GM12878 (cell line): ENCODE data around the gene MROH2A. TPM values are rescaled to one million over a fixed set of nuclear protein-coding genes. Genes with fewer than 3 reads are reported as not detected.

Source experiments
- ATAC-seq: fragments of 200-7000 bp; cut with Tn5 transposase; 3 replicates; pipeline ENCODE4 v1.9.1; 2020; ENCODE audit warnings: mild to moderate bottlenecking, moderate library complexity
- BruUV-seq: library from RNA; stranded (reverse); fragments of 400-500 nt; replicated peaks from 2 replicates; lab custom pipeline; 2021; lab: Mats Ljungman, UMichigan
- CTCF ChIA-PET: fragments of 300-600 bp; sonication (Branson Sonifier 250); formaldehyde crosslinking; extraction: SDS; loops from one replicate; lab custom pipeline; 2021; ENCODE audit warnings: inconsistent platforms; lab: Yijun Ruan, JAX
- POLR2A ChIA-PET: fragments of 350-600 bp; formaldehyde crosslinking; extraction: SDS; loops from one replicate; lab custom pipeline; 2021; ENCODE audit warnings: inconsistent platforms; lab: Charles Lee
- RAD21 ChIA-PET: fragments of 300-600 bp; sonication (Branson Sonifier 250); formaldehyde crosslinking; loops from one replicate; lab custom pipeline; 2023; ENCODE audit warnings: antibody characterized with exemption; ENCODE audit not compliant: unreplicated experiment; lab: Charles Lee
- SMC1A ChIA-PET: fragments of 300-600 bp; sonication (Branson Sonifier 250); formaldehyde crosslinking; loops from one replicate; lab custom pipeline; 2023; ENCODE audit not compliant: unreplicated experiment, uncharacterized antibody; lab: Charles Lee
- DNase-seq: peaks from one replicate; pipeline ENCODE4 v3.0.0-alpha.2; 2011; ENCODE audit warnings: low read depth, low spot score
- FAIRE-seq: peaks from 3 replicates; lab custom pipeline; 2011; peaks lifted over from hg19 to GRCh38; lab: Jason Lieb, UNC
- H2AFZ ChIP-seq: 2 replicates; pipeline ENCODE4 v1.6.0; 2011; ENCODE audit warnings: low read depth, low read length, control low read depth; ENCODE audit not compliant: control insufficient read depth
- H3K27ac ChIP-seq: 2 replicates; pipeline ENCODE4 v1.5.1; 2011; ENCODE audit warnings: control low read depth; ENCODE audit not compliant: control insufficient read depth, insufficient read depth
- H3K27me3 ChIP-seq, 2 experiments: replicated peaks in 1 of 2; 2 replicates each; pipeline versions ENCODE4 v1.6.0 to v1.6.1; 2011; ENCODE audit warnings: low read length in 1 of 2; ENCODE audit not compliant: control insufficient read depth in 2 of 2, insufficient read depth in 2 of 2
- H3K36me3 ChIP-seq, 2 experiments: 2 replicates each; pipeline ENCODE4 v1.5.1; 2011; ENCODE audit warnings: low read length in 1 of 2; ENCODE audit not compliant: control insufficient read depth in 2 of 2, insufficient read depth in 2 of 2
- H3K4me1 ChIP-seq: 2 replicates; pipeline ENCODE4 v1.6.1; 2011; ENCODE audit warnings: mild to moderate bottlenecking, low read length, moderate library complexity, mixed read lengths; ENCODE audit not compliant: control insufficient read depth, insufficient read depth
- H3K4me2 ChIP-seq: 2 replicates; pipeline ENCODE4 v1.6.0; 2011; ENCODE audit warnings: control low read depth; ENCODE audit not compliant: control insufficient read depth, insufficient read depth
- H3K4me3 ChIP-seq: fragments of 200-600 bp; sonication (generic); 2 replicates; pipeline ENCODE4 v1.5.1; 2016
- H3K79me2 ChIP-seq: 2 replicates; pipeline ENCODE4 v1.6.0; 2011; ENCODE audit warnings: low read length; ENCODE audit not compliant: control insufficient read depth, insufficient read depth
- H3K9ac ChIP-seq: 2 replicates; pipeline ENCODE4 v1.8.0; 2011; ENCODE audit warnings: low read length, control low read depth, mixed read lengths; ENCODE audit not compliant: control insufficient read depth, insufficient read depth
- H3K9me3 ChIP-seq: replicated peaks from 3 replicates; pipeline ENCODE4 v1.5.1; 2011; ENCODE audit warnings: mild to moderate bottlenecking, low read length; ENCODE audit not compliant: control insufficient read depth, insufficient read depth
- H4K20me1 ChIP-seq: 2 replicates; pipeline ENCODE4 v1.6.0; 2011; ENCODE audit not compliant: control insufficient read depth, insufficient read depth
- CHD2 ChIP-seq: IDR thresholded peaks from 2 replicates; pipeline ENCODE4 v1.6.1; 2011; ENCODE audit warnings: low read depth, low read length, improper control_type of control experiment, borderline replicate concordance
- CHD4 ChIP-seq: fragments of 200-600 bp; sonication (generic); IDR thresholded peaks from 2 replicates; pipeline ENCODE4 v1.6.1; 2016; ENCODE audit warnings: mild to moderate bottlenecking
- GABPA ChIP-seq: IDR thresholded peaks from 2 replicates; pipeline ENCODE4 v1.6.1; 2014; ENCODE audit warnings: antibody characterized with exemption, low read depth, mild to moderate bottlenecking, inconsistent platforms
- KAT2A ChIP-seq: conservative IDR thresholded peaks from 2 replicates; pipeline ENCODE4 v1.6.1; 2011; ENCODE audit warnings: low read depth, low read length; ENCODE audit not compliant: control insufficient read depth
- MAX ChIP-seq: IDR thresholded peaks from 2 replicates; pipeline ENCODE4 v1.6.1; 2012; ENCODE audit warnings: low read depth, low read length, improper control_type of control experiment
- POLR2A ChIP-seq: IDR thresholded peaks from 2 replicates; pipeline ENCODE4 v1.6.1; 2011; ENCODE audit warnings: low read depth, mild to moderate bottlenecking, low read length
- RELA ChIP-seq: fragments of 450-650 bp; IDR thresholded peaks from 2 replicates; pipeline ENCODE4 v1.8.0; 2014; ENCODE audit warnings: borderline replicate concordance; ENCODE audit not compliant: partially characterized antibody
- SREBF1 ChIP-seq: IDR thresholded peaks from 2 replicates; pipeline ENCODE4 v1.6.1; 2012; ENCODE audit warnings: mild to moderate bottlenecking, low read length
- SRF ChIP-seq, 2 experiments: IDR thresholded peaks; 2 replicates each; pipeline ENCODE4 v1.6.1; 2011; ENCODE audit warnings: low read depth in 2 of 2, low read length in 2 of 2, mild to moderate bottlenecking in 1 of 2, moderate library complexity in 1 of 2
- ZNF24 ChIP-seq: fragments of 450-650 bp; IDR thresholded peaks from 2 replicates; pipeline ENCODE4 v1.6.1; 2017; ENCODE audit warnings: antibody characterized with exemption, mild to moderate bottlenecking
- ZNF622 ChIP-seq: fragments of 450-650 bp; IDR thresholded peaks from 2 replicates; pipeline ENCODE4 v1.6.1; 2017; ENCODE audit warnings: mild to moderate bottlenecking, inconsistent platforms
- ZZZ3 ChIP-seq: IDR thresholded peaks from 2 replicates; pipeline ENCODE4 v1.6.1; 2011; ENCODE audit warnings: low read depth; ENCODE audit not compliant: control insufficient read depth, insufficient read length
- WGBS: methylation state at CpG from one replicate; pipeline ENCODE4 v1.1.6; 2016; ENCODE audit warnings: low lambda C conversion rate; ENCODE audit not compliant: insufficient replicate concordance, insufficient coverage; ENCODE audit errors: missing lambda C conversion rate; 5-methylcytosine and 5-hydroxymethylcytosine counted together
- in situ Hi-C: fragments of 300-500 bp; cut with MboI; formaldehyde crosslinking; loops from 9 replicates; pipeline ENCODE4 v1.14.3; 2018; ENCODE audit warnings: mixed read lengths
- intact Hi-C: fragments of 100-400 bp; cut with micrococcal nuclease; formaldehyde crosslinking; loops from one replicate; pipeline ENCODE4 v1.14.2; 2022; ENCODE audit not compliant: unreplicated experiment
- polyA plus RNA-seq, 11 experiments: library from polyadenylated mRNA; depleted of rRNA in 4 of 11; unstranded in 6 of 11; stranded (reverse) in 5 of 11; fragments of >200 nt; fragmentation: Nextera tagmentation in 4 of 11; fragmentation: Illumina TruSeq in 1 of 11; extraction: Ambion mirVana in 4 of 11; extraction: Trizol in 1 of 11; gene quantifications; 1 replicate in 1 of 11; 2 replicates in 10 of 11; pipeline versions ENCODE4 v1.2.1 to v1.2.3, GENCODE V29; 2011 to 2016; ENCODE audit warnings: inconsistent platforms in 2 of 11, missing spikeins in 2 of 11, low read depth in 1 of 11
- total RNA-seq, 4 experiments: library from RNA; depleted of rRNA in 3 of 4; stranded (reverse); fragments of >200 nt in 3 of 4; fragmentation: Illumina TruSeq in 1 of 4; extraction: Trizol in 1 of 4; gene quantifications; 2 replicates each; pipeline versions ENCODE4 v1.2.1 to v1.2.3, GENCODE V29; 2013 to 2021
- TF ChIP-seq, protein P1 (sequence below): IDR thresholded peaks from 2 replicates; pipeline ENCODE4 v1.6.1; 2011; ENCODE audit warnings: low read depth, low read length, improper control_type of control experiment, borderline replicate concordance
- TF ChIP-seq, protein P2 (sequence below): fragments of 450-650 bp; IDR thresholded peaks from 2 replicates; pipeline ENCODE4 v1.6.1; 2017; ENCODE audit warnings: mild to moderate bottlenecking, moderate library complexity
- TF ChIP-seq, protein P3 (sequence below): IDR thresholded peaks from 2 replicates; pipeline ENCODE4 v1.6.1; 2012; ENCODE audit warnings: low read length, inconsistent platforms

The MROH2A gene
- total and polyA plus RNA-seq, 10 of the 15 experiments (the other 5 are each of a cell fraction or from before 2014, with no cell fraction given) = not detected

DNA sequence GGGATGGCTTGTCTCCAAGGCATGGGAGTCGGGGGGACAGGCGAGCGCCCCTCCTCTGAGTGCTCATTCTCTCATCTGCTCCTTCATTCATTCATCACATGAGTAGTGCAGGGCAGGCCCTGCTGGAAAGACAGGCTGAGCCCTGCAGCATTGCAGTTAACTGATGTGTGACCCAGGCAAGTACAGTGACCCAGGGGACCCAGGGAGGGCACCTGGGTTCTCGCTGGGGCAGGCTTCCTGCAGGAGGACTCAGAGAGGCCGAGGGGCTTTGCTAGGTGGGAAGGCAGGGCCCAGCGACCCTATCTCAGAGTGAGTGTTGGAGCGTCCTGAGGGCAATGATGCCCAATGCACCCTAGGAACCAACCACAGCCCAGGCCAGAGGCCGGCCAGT is 45.6 kb downstream of the MROH2A start:
- no peaks in the 10 kb centered on the region; a peak in 3 of 4 replicates for H3K27me3 ChIP-seq
- no peaks in the 10 kb centered on the region for H3K36me3 ChIP-seq
- no peak overlapping the region for H3K4me3 ChIP-seq
- no peaks in the 10 kb centered on the region for H3K4me1 ChIP-seq
- no peaks in the 10 kb centered on the region for H3K79me2 ChIP-seq
- SMC1A ChIA-PET = no interaction called here
- ATAC-seq = no peak
- RAD21 ChIA-PET = no interaction called here
- FAIRE-seq = no peak
- no TSS peak for BruUV-seq
- 2% methylated on average over 8 of the region's 8 CpGs for WGBS
- POLR2A ChIA-PET = no interaction called here
- H3K4me2 ChIP-seq = no peak overlapping the region
- no peak overlapping the region for H3K27ac ChIP-seq
- CTCF ChIA-PET = interaction anchor here (1.7 kb wide), 1 partner anchor 34 kb away, joined by 5 read pairs; no protein-coding TSS in a partner anchor
- TF ChIP-seq ZZZ3 (no peak), KAT2A (no peak), RELA (no peak), CHD2 (no peak), CHD4 (no peak), POLR2A (no peak), GABPA (no peak), SRF (IDR thresholded peaks at IDR 0.05; ENCODE audit: low read depth in 2 of 2, low read length in 2 of 2) (no peak), ZNF622 (no peak), ZNF24 (no peak), MAX (no peak), SREBF1 (no peak)
- TF ChIP-seq, protein P1, sequence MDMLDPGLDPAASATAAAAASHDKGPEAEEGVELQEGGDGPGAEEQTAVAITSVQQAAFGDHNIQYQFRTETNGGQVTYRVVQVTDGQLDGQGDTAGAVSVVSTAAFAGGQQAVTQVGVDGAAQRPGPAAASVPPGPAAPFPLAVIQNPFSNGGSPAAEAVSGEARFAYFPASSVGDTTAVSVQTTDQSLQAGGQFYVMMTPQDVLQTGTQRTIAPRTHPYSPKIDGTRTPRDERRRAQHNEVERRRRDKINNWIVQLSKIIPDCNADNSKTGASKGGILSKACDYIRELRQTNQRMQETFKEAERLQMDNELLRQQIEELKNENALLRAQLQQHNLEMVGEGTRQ = no peak
- TF ChIP-seq, protein P2, sequence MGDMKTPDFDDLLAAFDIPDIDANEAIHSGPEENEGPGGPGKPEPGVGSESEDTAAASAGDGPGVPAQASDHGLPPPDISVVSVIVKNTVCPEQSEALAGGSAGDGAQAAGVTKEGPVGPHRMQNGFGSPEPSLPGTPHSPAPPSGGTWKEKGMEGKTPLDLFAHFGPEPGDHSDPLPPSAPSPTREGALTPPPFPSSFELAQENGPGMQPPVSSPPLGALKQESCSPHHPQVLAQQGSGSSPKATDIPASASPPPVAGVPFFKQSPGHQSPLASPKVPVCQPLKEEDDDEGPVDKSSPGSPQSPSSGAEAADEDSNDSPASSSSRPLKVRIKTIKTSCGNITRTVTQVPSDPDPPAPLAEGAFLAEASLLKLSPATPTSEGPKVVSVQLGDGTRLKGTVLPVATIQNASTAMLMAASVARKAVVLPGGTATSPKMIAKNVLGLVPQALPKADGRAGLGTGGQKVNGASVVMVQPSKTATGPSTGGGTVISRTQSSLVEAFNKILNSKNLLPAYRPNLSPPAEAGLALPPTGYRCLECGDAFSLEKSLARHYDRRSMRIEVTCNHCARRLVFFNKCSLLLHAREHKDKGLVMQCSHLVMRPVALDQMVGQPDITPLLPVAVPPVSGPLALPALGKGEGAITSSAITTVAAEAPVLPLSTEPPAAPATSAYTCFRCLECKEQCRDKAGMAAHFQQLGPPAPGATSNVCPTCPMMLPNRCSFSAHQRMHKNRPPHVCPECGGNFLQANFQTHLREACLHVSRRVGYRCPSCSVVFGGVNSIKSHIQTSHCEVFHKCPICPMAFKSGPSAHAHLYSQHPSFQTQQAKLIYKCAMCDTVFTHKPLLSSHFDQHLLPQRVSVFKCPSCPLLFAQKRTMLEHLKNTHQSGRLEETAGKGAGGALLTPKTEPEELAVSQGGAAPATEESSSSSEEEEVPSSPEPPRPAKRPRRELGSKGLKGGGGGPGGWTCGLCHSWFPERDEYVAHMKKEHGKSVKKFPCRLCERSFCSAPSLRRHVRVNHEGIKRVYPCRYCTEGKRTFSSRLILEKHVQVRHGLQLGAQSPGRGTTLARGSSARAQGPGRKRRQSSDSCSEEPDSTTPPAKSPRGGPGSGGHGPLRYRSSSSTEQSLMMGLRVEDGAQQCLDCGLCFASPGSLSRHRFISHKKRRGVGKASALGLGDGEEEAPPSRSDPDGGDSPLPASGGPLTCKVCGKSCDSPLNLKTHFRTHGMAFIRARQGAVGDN = no peak
- TF ChIP-seq, protein P3, sequence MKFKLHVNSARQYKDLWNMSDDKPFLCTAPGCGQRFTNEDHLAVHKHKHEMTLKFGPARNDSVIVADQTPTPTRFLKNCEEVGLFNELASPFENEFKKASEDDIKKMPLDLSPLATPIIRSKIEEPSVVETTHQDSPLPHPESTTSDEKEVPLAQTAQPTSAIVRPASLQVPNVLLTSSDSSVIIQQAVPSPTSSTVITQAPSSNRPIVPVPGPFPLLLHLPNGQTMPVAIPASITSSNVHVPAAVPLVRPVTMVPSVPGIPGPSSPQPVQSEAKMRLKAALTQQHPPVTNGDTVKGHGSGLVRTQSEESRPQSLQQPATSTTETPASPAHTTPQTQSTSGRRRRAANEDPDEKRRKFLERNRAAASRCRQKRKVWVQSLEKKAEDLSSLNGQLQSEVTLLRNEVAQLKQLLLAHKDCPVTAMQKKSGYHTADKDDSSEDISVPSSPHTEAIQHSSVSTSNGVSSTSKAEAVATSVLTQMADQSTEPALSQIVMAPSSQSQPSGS = no peak
- TF ChIP-seq, all 136 proteins: peak for 0
- Histone ChIP-seq H4K20me1 (no peaks in the 10 kb centered on the region), H3K9ac (no peak overlapping the region), H2AFZ (no peak overlapping the region), H3K9me3 (no peaks in the 10 kb centered on the region)
- intact Hi-C loops = no loop called here
- DNase-seq = no peak
- in situ Hi-C loops = no loop called here
